OCI-LY3 (cell line): ENCODE measurements around the gene KRTAP4-1.

Experiments
- CTCF ChIP-seq: fragments of 200-600, 300-600 bp; sonication (generic); IDR thresholded peaks from 2 replicates; pipeline ENCODE4 v1.5.1; 2014; ENCODE audit warnings: antibody characterized with exemption, low read length, low read depth
- EZH2phosphoT487 ChIP-seq: fragments of 200-600 bp; shearing (Covaris generic); IDR thresholded peaks from 2 replicates; pipeline ENCODE4 v1.6.1; 2018; ENCODE audit warnings: antibody characterized with exemption, mixed run types, low read depth

GRCh38 chr17:41185001-41185400 lies 290 bp upstream of the KRTAP4-1 start:
- TF ChIP-seq EZH2phosphoT487 (no peak), CTCF (no peak)
